T-helper 9 cell (primary cell): Measurements from ENCODE around the gene FBXO8.
A peak's percentile ranks its signal among the peaks of the same experiment; 100 is the strongest.
"Not testable (repeated sequence)": the region's sequence is repeated elsewhere in the genome, so short reads cannot be mapped to it uniquely, and the experiment has no call there.

Experiments used
- DNase-seq: peaks from one replicate; pipeline ENCODE4 v3.0.0-alpha.2; 2020
- total RNA-seq, 2 donors: gene quantifications; one replicate each; lab custom pipeline; 2026; lab: John Stamatoyannopoulos, UW

The FBXO8 gene, protein sequence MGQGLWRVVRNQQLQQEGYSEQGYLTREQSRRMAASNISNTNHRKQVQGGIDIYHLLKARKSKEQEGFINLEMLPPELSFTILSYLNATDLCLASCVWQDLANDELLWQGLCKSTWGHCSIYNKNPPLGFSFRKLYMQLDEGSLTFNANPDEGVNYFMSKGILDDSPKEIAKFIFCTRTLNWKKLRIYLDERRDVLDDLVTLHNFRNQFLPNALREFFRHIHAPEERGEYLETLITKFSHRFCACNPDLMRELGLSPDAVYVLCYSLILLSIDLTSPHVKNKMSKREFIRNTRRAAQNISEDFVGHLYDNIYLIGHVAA
- total RNA-seq: 15.0 to 32.0 reads per million in 2 donors

DNA sequence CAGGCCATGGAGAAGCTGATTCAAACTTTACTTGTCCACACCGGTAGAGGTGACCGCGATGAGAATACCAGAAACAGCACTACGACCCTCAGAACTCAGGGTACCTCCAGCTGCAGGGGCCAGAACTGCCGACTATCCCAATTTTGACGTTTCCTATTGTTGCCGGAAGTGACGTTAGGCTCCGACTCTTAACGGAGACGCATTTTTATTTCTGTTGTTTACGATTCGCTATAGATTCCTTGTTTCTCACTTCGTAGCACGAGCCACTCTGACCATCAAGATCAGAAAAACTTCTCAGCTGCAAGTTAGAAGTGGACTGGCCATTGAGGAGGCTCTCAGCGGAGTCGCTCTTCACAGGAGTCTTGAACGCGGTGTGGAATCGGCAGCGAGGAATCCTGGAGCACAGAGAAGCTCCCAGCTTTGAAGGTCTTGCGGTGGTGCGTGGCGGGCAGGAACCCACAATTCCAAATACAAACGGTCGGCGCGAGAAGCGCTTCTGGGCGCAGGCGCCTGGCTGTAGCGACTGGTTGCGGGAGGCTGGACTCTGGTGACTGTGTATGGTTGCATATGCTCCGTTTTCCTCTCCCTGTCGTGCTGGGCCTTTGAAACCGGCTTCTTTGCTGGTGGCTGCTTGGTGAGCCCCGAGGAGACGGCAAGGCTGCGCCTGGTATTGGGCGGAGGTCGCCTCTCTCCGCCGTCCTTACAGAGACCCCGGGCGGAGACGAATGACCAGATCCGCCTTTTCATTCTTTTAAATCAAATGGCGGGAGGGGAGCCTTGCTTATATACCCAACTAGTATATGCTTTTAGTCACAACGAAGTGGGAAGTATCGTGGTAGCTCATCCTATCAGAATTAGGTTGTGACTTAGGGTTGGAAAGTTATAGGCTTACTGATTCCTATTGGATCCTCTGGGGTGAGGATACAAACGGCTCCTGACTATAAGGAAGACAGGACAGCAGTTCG, at the start of gene FBXO8, which contains the start of gene CEP44:
Gene FBXO8 (minus strand): TSS at position 161 of the 965 bp plus-strand sequence. CDS start 20,575 bp downstream, outside the sequence.
Gene CEP44 (plus strand): TSS at position 405 of the 965 bp plus-strand sequence. CDS start 15,211 bp downstream, outside the sequence.
- peak; percentile 58 for DNase-seq

DNA sequence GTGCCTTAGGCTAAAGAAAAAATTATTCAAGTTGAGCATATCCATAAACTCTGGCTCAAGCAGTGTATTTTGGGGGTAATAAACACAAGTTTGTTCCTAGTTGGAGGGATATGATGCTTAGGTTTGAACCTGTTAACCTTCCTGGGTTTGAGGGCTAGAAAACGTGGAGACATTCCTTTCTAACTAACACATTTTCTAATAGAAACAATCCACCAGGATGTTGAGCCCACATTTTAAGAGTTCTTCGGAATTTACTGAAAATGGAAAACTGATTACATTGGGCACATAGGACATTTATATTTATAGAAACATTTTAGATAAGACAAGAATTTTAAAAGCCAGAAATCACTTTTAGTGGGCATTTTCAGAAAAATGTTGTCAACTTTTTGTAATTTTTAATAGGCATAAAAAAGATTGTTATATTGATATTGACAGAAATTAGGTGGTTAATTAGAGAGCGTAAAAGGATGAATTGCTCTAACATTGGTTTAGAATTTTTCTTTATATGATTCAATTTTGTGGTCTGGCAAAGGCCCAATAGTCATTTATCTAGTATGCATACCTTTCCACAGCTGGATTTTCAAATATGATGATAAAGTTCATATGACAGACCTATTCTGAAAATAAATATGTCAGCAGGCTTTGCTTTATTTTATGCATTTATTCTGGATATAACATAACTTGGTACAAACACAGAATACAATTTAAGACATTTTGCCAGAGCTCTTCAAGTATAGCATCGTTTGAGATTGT, 49.5 kb upstream of the FBXO8 start:
- DNase-seq: no peak

DNA sequence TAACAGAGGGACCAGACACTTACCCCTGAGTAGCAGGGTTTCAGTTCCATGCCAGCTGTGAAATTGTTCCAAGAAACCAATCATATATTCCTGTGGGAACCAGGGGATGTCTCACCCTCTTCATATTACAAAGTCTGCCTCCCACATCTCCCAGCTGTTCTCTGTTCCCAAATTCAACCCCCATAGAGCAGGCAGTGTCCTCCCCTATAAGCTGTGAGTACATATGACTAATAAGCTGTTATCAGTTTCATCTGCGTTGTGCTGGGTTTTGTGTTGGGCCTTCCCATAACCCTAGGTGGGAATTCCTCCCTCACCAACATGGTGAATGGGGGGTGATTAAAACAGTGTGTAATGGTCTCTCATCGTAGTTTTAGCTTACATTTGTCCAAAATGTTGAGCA, 41.3 kb upstream of the FBXO8 start:
- no peak for DNase-seq

DNA sequence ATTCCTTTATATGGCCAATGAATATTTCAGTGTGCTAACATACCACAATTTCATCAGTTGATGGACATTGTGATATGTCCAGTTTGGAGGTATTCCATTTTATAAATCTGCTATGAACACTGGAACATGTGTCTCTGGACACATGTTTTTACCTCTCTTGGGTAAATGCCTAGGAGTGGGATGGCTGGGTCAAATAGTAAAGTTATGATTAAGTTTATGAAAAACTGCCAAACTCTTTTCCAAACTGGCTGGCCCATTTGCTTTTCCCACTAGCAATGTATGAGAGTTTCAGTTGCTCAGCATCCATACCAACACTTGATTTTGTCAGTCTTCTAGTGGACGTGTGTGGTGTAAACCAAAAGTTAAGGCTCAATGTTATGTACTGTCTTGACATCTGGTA, 40.8 kb upstream of the FBXO8 start:
- DNase-seq: no peak

DNA sequence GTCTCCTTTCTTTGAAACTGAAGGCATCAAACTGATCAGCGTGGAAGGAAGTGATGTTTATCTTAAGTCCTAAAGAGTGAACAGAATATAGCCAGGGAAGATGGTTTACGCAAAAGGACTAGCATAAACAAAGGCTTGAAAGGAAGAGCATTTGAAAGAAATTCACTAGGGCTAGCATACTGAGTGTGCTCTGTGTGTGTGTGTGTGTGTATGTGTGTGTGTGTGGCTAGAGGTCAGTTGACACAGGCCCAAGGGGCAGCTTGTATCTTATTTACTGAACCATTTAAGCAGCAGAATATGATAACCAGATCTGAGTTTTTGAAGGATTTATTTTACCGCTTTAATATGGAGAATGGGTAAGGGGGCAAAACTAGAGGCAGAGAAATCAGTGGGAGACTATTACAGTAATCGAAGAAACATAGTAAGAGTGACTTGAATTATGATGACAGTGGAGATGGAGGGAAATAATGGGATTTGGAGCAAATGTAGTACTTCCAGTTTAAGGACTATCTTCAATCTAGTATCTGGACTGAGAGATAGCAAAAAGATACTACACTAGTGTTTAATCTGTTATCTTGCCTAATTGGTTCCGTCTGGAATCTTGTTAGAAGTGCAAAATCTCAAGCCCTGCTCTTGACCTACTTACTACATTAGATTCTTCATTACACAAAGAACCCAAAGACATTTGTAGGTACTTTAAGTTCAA, 37.2 kb upstream of the FBXO8 start:
- DNase-seq: no peak

DNA sequence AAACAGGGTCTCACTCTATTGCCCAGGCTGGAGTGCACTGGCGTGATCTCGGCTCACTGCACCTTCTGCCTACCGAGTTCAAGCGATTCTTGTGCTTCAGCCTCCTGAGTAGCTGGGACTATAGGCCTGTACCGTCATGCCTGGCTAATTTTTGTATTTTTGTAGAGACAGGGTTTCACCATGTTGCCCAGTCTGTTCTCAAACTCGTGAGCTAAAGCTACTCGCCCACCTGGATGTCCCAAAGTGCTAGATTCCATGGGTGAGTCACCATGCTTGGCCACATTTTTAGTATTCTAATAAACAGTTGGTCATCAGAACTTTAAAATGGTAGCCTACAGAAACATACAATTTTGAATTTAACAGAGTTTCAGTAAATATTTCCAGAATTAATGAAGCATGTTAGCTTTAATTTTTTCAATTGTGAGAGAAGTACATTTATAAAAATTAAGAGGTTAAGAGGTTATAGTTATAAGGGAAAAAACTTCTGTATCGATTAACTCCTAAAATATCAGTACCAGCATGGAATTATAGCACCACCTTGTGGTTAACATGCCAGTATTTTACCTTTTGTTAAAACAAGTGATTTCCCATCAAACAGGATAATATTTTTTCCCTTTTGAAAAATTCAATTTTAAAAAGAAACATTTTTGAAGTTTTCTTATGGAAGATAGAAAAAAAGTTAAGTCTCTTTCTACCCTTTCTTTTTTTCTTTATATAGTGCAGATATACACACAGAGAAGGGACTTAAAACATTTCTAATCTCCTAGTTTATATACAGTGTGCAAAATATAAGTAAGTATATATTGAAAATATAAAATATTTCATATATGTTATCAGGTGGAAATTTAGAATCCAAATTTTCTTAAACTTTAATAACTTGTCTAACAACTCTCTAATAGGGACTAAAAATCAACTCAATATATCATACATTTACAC, 35.6 kb upstream of the FBXO8 start:
- DNase-seq: no peak

DNA sequence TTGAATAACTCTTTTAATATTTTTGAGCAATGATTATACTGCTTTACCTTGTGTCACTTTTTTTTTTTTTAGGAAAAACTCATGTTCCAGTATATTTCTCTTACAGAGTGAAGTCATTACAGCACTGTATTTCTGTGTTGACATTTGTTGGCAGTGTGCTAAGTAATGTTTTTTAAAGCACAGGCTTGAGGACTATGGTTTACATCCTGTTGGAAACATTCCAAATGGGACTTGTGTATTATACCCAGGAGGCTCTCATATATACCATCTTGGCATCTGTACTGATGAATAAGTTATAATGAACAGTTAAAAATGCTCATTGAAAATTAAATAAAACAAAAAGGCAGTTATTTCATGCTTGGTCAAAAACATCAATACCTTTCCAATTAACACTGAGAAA, 34.1 kb upstream of the FBXO8 start:
- DNase-seq: no peak

DNA sequence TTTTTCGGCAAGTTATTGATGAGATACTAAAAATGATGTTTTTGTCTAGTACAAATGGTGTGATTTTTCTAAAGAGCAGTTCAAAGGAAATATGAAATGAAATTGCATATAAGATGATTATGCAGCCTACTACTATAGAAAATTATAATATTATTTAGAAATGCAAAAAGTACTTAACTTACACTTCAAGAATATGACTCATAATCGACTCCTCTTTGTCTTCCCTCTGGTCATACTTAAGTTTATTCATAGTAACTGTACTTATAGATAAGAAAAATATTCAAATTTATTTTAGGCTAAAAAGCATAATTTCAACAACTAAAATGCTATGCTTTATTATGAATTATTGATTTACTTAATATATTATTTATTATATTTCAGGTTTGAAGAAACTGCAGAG, 33.5 kb upstream of the FBXO8 start:
- no peak for DNase-seq

DNA sequence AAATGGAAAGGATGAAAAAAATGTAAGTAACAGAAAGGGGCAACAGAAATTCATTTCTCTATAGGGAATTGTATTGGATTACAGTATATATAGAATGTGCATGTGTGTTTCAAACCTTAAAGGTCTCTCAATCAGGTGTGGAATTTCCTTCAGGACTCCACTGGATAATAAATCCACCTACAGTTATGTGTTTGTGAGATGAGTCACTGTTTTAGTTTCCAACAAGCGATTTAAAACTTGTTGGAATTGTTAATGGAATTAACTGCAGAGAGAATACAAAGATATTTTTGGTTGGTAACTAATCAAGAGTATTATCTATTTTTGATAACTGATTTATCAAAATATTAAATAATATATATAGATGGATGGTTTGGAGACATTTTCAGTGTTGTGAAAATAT, 33.1 kb upstream of the FBXO8 start:
- no peak for DNase-seq

DNA sequence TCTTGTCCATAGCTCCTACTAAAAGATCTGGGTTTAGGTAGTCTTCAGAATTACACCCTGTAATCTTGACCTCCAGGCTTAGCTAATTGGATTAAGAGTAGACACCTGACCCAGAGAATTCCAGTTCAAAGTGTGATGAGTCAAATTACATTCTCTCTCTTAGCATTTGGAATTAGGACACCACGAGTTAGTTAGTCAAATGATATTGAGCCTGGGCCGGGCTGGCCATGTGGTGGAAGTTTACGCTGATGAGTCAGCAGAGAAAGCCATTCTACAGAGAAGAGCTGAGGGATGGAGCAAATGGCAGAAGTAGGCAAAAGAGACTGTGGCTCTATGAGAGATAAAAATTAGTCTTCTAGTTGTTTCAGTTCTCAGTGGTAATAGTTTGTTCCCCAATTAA, 31.3 kb upstream of the FBXO8 start:
- DNase-seq: no peak

DNA sequence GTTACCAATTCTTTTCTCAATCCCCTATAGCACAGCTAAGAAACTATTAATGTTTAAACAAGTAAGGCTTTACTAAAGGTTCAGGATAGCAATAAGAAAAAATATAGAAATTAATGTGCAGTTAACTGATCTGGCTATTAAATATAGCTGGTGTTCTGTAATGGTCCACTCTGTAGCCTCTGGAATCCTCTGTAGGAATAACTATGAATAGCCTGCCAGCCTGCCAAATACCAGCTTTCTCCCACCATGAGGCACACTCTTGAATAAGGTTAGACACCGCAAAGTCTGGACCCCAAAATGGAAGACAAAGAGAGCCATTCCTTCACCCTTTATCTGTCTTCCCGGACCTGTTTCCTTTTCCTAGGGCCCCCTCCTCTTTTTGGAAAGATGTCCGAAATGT, 30.8 kb upstream of the FBXO8 start:
- no peak for DNase-seq

DNA sequence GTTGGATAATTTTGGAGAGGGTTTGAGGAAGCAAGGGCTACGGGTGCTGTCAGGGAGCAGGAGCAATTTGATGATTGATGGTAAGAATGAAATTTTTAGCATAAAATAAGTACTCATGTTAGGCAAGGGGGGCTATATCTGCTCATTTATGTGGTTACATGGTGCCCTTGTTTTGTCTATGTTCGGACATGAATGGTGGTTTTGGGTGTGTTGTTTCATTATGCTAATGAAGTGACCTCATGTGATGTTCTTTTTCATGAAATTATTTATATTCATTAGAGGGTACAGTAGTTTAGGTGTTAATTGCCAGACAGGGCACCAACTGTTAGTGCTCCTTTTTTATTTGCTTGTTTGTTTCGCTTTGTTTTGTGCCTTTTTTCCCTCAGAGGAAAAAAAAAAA, 29.5 kb upstream of the FBXO8 start:
- DNase-seq: no peak

DNA sequence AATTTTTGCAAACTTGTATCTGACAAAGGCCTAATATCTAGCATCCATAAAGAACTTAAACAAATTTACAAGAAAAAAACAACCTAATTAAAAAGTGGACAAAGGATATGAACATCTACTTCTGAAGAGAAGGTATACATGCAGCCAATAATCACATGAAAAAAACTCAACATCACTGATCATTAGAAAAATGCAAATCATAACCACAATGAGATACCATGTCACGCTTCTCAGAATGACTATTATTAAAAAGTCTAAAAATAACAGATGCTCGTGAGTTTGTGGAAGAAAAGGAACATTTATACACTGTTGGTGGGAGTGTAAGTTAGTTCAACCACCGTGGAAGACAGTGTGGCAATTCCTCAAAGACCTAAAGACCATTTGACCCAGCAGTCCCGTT, 24.2 kb upstream of the FBXO8 start:
- no peak for DNase-seq

DNA sequence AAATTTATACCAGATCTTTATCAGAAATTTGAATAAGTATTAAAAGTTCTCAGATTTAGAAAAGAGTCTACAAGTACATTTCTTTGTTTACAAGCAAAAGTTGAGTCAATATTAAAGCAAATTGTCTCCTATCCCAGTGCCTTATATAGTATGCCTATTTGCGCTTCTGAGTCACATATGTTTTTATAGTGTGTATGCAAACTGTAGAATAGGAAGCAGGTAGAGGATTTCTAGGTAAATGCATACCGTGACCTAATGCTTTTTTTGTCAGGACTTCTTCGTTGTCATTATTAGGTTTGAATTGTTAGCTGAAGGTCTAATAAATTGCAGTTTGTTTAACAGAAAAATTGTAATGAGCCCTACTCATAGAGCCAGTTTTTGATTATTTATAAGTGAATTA, 22.5 kb upstream of the FBXO8 start:
- DNase-seq: no peak

DNA sequence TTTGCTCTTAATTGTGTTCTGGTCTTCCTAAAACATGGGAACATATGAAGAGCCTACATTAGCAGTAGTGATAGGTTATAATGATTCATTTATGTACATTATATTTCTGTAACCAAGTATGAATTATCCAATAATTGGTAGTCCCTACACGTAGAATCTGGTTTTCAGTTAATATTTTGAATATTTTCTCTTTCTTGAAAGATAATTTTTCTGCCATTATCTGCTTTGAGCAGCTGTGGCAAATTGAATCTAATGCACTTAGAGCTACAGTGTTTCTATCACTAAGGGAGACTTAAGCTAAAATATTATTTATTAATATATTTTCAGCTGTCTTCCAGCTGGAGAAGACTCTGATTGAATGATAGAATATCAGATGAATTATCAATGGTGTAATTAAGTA, 21.2 kb upstream of the FBXO8 start:
- DNase-seq: no peak

DNA sequence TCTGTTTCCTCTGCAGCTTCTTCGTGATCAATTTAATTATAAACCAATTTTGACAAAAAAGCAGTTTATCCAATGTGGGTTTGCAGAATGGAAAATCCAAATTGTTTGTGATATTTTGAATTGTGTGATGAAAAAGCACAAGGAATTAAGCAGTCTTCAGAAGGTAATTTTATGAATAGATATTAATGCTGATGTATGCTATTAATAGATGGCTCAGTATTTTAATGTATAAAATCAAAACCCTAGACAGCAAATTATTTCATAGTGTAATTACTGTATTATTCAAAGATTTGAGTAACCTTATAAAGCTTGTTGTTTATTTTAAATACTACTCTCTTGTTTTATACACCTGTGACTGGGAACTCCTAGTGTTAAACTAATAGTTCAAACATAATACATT, 20.2 kb upstream of the FBXO8 start:
- no peak for DNase-seq

DNA sequence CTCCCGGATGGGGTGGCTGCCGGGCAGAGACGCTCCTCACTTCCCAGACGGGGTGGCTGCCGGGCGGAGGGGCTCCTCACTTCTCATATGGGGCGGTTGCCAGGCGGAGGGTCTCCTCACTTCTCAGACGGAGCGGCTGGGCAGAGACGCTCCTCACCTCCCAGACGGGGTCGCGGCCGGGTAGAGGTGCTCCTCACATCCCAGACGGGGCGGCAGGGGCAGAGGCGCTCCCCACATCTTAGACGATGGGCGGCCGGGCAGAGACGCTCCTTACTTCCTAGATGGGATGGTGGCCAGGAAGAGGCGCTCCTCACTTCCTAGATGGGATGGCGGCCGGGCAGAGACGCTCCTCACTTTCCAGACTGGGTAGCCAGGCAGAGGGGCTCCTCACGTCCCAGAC, 11.7 kb upstream of the FBXO8 start:
- DNase-seq: not testable (repeated sequence)

DNA sequence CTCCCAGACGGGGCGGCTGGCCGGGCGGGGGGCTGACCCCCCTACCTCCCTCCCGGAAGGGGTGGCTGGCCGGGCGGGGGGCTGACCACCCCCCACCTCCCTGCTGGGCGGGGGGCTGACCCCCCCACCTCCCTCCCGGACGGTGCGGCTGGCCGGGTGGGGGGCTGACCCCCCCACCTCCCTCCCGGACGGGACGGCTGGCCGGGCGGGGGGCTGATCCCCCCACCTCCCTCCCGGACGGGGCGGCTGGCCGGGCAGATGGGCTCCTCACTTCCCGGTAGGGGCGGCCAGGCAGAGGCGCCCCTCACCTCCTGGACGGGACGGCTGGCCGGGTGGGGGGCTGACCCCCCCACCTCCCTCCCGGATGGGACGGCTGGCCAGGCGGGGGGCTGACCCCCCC, 11.2 kb upstream of the FBXO8 start:
- DNase-seq: not testable (repeated sequence)

DNA sequence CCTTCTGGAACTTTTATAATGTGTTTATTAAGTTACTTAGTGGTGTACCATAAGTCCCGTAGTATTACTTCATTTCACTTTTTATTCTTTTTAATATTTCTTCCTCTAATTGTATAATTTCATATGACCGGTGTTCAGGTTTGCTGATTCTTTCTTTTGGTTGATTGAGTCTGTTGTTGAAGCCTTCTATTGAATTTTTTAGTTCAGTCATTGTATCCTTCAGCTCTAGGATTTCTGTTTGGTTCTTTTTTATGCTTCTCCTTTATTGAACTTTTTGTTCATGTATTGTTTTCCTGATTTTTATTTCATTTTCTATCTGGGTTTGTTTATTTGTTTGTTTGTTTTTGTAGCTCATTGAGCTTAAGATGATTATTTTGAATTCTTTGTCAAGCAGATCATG, 9.0 kb upstream of the FBXO8 start:
- no peak for DNase-seq

DNA sequence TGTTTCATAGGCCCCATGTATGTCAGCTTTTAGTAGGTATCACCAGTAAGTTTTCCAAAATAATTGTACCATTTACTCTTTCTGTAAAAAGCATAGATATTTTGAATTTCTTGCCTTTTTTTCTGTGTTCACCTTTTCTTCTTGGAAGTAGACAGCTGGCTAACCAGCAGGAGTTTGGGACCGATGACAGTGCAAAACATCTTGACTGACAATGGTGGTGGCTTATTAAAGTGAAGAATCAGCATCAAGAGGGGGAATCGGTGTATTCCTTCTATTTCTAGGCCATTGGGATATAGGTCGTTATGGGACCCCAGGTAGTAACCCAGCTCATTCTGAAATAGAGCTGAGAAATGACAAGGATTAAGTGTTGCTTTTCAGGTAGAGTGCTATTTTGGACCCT, 3.4 kb upstream of the FBXO8 start:
- DNase-seq: no peak

DNA sequence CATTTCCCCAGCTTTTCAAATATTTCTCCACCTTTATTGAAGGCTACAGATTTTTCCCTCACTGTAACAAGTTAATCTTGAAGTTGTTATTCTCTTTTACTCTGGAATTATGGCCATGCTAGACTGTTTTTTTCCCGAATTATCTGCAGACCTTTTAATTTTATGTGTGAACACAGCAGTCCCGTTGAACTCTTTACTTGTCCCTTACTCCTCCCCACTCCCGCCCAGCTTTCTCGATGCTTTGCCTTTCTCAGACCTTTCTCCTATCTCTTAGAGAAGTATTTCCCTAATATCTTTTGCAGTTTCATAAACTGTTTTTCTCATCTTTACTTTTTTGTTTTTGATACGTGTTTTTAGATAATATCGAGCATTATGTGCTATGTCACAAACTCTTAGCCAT, 1.0 kb upstream of the FBXO8 start:
- no peak for DNase-seq
